ENCODE results near the gene MCC.

The MCC gene

GRCh38 chr5:113236536-113237288 lies 251.5 kb downstream of the MCC start:
- DNase-seq: no peak
- no peak overlapping the region for H3K4me3 ChIP-seq (ENCODE audit: low read depth, low read length)
- TF ChIP-seq CTCF (IDR thresholded peaks at IDR 0.05; ENCODE audit: low read depth, low read length): no peak
- peaks cover 31% of the 10 kb centered on the region for H3K36me3 ChIP-seq
- H3K27ac ChIP-seq: peak overlapping the region; percentile 96
- H3K27me3 ChIP-seq (ENCODE audit: insufficient read depth, low read depth, severe bottlenecking): no peaks in the 10 kb centered on the region
- H3K9me3 ChIP-seq (ENCODE audit: severe bottlenecking): no peaks in the 10 kb centered on the region

GRCh38 chr5:113235884-113236283 lies 252.4 kb downstream of the MCC start:
- H3K27ac ChIP-seq: peak overlapping the region; percentile 96

GRCh38 chr5:113234546-113234945 lies 253.7 kb downstream of the MCC start:
- no peak for TF ChIP-seq CTCF (IDR thresholded peaks at IDR 0.05; ENCODE audit: low read depth, low read length)
- Histone ChIP-seq H3K36me3 (peaks cover 34% of the 10 kb centered on the region), H3K27ac (peak overlapping the region; percentile 96), H3K4me3 (ENCODE audit: low read depth, low read length) (0 out of 2 replicates have a peak overlapping the region, but pooled peaks have one; percentile 3), H3K27me3 (ENCODE audit: insufficient read depth, low read depth, severe bottlenecking) (no peaks in the 10 kb centered on the region), H3K9me3 (ENCODE audit: severe bottlenecking) (no peaks in the 10 kb centered on the region)
- no peak for DNase-seq

More at GRCh38 chr5:113235884-113236283, 252.4 kb downstream of the MCC start:
- no peak for DNase-seq
- Histone ChIP-seq H3K27me3 (ENCODE audit: insufficient read depth, low read depth, severe bottlenecking) (no peaks in the 10 kb centered on the region), H3K36me3 (peaks cover 28% of the 10 kb centered on the region), H3K9me3 (ENCODE audit: severe bottlenecking) (no peaks in the 10 kb centered on the region), H3K4me3 (ENCODE audit: low read depth, low read length) (no peak overlapping the region)
- no peak for TF ChIP-seq CTCF (IDR thresholded peaks at IDR 0.05; ENCODE audit: low read depth, low read length)

GRCh38 chr5:113233606-113234005 lies 254.6 kb downstream of the MCC start:
- Histone ChIP-seq H3K27me3 (ENCODE audit: insufficient read depth, low read depth, severe bottlenecking) (no peaks in the 10 kb centered on the region), H3K36me3 (peaks cover 31% of the 10 kb centered on the region), H3K27ac (peak overlapping the region; percentile 96), H3K9me3 (ENCODE audit: severe bottlenecking) (no peaks in the 10 kb centered on the region), H3K4me3 (ENCODE audit: low read depth, low read length) (peak overlapping the region; percentile 8)
- DNase-seq: peak; percentile 73
- no peak for TF ChIP-seq CTCF (IDR thresholded peaks at IDR 0.05; ENCODE audit: low read depth, low read length)

GRCh38 chr5:113232667-113233066 lies 255.6 kb downstream of the MCC start:
- Histone ChIP-seq H3K36me3 (peaks cover 36% of the 10 kb centered on the region), H3K4me3 (ENCODE audit: low read depth, low read length) (no peak overlapping the region; the same call in 1 of the 2 replicates), H3K27me3 (ENCODE audit: insufficient read depth, low read depth, severe bottlenecking) (no peaks in the 10 kb centered on the region), H3K9me3 (ENCODE audit: severe bottlenecking) (no peaks in the 10 kb centered on the region), H3K27ac (peak overlapping the region; percentile 96)
- DNase-seq: peak; percentile 66
- no peak for TF ChIP-seq CTCF (IDR thresholded peaks at IDR 0.05; ENCODE audit: low read depth, low read length)
